ENCODE data around the gene TTN.

DNA sequence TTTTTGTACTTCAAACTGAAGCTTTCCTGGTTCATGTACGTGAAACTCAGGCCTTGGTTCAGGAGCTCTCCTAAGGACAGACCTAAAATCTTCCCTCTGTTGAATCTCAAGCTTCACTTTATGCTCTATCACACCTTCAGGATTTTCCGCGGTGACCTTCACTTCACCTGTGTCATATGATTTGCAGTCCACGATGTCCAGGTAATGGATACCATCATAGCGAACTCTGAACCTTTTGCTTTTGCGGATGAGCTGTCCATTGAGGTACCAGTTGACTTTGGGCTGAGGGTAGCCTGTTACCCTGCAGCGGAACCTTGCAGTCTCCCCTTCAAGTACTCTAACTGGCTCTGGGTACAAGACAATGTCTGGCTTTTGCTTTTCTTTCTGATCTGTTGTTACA lies 31.2 kb downstream of the TTN start:
- TF ChIP-seq REST (IDR thresholded peaks at IDR 0.05; ENCODE audit: insufficient read depth in 1 of 2, low read depth in 2 of 2, low read length in 1 of 2) (no peak), CTCF (IDR thresholded peaks at IDR 0.05) (no peak)

Data from Panc1 (cell line).